ENCODE data around the gene ADPRHL1.
A peak's percentile ranks its signal among the peaks of the same experiment; 100 is the strongest.

Gene ADPRHL1

DNA sequence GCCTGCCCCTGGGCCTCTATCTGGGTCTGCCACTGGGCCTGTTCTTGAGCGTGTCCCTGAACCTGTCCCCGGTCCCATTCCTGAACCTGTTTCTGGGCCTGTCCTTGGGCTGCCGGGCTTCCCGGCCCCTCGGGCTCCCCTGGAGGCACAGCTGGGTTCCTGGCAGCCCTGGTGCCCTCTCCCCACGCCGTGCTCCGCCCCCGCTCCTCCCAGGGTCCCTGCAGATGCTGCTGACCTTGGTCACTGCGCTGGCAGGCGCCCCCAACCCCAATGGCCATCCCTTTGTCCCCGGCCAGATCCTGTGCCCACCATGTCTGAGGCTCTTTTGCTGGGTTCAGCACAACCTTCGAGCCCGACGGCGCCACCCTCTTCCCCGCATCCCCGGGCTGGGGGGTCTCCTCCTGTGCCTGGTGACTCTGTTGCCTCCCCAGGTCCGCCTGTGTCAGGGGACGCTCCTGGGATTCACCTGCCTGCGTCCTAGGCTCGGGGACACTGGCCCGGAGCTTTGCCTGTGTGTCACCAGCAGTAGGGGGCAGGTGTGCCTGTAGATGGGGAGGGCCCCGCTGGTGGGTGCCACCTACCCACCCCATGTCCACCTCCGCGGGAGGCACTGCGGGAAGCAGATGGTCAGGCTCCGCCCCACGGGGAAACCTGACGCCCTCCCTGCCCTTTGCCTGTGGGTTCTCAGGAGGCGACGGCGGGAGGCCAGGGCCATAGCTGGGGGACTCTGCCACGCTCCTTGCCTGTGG, 48.4 kb downstream of the ADPRHL1 start:
- TF ChIP-seq, protein P1, sequence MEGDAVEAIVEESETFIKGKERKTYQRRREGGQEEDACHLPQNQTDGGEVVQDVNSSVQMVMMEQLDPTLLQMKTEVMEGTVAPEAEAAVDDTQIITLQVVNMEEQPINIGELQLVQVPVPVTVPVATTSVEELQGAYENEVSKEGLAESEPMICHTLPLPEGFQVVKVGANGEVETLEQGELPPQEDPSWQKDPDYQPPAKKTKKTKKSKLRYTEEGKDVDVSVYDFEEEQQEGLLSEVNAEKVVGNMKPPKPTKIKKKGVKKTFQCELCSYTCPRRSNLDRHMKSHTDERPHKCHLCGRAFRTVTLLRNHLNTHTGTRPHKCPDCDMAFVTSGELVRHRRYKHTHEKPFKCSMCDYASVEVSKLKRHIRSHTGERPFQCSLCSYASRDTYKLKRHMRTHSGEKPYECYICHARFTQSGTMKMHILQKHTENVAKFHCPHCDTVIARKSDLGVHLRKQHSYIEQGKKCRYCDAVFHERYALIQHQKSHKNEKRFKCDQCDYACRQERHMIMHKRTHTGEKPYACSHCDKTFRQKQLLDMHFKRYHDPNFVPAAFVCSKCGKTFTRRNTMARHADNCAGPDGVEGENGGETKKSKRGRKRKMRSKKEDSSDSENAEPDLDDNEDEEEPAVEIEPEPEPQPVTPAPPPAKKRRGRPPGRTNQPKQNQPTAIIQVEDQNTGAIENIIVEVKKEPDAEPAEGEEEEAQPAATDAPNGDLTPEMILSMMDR (IDR thresholded peaks at IDR 0.05) = no peak
- TF ChIP-seq ZFX (IDR thresholded peaks at IDR 0.05; ENCODE audit: borderline replicate concordance) = no peak
- H3K27ac ChIP-seq = no peak overlapping the region

DNA sequence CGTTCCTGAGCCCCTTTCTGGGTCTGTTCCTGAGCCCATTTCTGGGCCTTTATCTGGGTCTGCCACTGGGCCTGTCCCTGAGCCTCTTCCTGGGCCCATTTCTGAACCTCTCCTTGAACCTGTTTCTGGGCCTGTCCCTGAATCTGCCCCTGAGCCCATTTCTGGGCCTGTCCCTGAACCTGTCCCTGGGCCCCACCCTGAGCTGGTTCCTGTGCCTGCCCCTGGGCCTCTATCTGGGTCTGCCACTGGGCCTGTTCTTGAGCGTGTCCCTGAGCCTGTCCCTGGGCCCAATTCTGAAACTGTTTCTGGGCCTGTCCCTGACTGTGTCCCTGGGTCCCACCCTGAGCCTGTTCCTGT, 48.9 kb downstream of the ADPRHL1 start:
- TF ChIP-seq ZFX (IDR thresholded peaks at IDR 0.05; ENCODE audit: borderline replicate concordance) = no peak
- H3K27ac ChIP-seq = no peak overlapping the region

DNA sequence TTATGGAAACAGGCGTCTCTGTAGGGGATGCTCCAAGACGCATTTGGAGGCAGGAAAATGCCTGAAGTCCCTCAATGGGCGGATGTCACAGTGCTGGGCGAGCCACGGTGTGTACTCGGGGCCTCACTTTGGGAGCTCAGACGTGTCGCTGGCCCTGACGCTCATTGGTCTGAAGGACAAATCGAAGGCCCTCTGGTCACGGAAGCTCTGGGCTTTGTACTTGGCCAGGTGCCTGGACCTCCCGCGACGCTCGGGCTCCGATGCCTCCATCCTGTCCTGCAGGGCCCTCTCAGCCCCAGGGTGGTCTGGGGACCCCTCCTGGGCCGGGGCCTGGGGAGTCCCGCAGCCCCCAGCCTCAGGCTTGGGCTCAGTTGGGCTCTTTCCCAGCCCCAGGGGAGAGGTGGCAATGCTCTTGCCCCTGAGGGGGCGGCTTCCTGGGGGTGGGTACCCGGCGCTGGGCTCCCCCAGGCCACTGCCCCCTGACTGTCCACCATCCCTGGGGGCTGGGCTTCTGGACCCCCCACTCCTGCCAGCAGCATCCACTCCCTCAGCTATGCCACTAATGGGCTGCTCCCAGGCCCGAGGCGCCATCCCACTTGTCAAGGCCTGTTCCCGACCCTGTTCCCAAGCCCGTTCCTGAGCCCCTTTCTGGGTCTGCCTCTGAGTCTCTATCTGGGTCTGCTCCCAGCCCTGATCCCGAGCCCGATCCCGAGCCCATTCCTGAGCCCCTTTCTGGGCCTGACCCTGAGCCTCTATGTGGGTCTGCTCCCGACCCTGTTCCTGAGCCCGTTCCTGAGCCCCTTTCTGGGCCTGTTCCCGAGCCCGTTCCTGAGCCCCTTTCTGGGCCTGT, 49.8 kb downstream of the ADPRHL1 start:
- TF ChIP-seq ZFX (IDR thresholded peaks at IDR 0.05; ENCODE audit: borderline replicate concordance) = no peak
- TF ChIP-seq, protein P1 (IDR thresholded peaks at IDR 0.05) = no peak
- no peak overlapping the region for H3K27ac ChIP-seq

DNA sequence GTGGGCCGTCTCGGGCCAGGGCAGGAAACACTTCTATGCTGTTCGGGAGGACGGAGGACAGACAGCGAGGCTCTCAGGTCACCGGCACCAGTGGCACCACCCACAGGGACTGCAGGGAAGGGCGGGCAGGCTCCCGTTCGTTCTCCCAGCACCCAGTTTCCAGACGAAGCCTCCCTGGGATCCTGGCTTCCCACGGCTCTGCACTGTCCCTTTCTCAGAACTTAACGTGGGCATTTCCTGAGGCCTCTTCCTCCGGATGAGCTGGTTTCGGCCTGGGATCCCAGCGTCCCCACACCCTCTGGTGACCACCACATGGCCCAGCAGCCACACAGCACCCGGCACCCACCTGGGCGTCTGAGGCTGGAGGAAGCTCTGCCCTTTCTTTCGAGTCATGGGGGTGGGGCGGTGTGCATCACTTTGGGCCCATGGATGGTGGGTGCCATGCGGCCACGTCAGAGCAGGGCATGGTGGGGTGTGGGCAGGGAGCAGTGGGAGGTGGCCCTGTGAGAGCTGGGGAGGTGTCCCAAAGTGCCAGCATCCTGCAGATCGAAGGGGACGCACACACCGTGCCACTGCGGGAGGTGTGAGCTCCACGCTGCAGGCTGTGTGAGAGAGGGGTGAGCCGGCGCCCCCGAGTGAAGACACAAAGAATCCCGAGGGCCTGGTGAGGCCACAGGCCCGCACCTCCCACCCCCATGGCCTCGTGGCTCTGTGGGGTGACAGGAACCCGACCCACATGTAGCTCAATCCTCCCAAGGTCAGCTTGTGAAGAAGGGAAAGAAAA, 50.6 kb downstream of the ADPRHL1 start:
- no peak overlapping the region for H3K27ac ChIP-seq
- TF ChIP-seq, protein P1 (IDR thresholded peaks at IDR 0.05) = no peak
- no peak for TF ChIP-seq ZFX (IDR thresholded peaks at IDR 0.05; ENCODE audit: borderline replicate concordance)

DNA sequence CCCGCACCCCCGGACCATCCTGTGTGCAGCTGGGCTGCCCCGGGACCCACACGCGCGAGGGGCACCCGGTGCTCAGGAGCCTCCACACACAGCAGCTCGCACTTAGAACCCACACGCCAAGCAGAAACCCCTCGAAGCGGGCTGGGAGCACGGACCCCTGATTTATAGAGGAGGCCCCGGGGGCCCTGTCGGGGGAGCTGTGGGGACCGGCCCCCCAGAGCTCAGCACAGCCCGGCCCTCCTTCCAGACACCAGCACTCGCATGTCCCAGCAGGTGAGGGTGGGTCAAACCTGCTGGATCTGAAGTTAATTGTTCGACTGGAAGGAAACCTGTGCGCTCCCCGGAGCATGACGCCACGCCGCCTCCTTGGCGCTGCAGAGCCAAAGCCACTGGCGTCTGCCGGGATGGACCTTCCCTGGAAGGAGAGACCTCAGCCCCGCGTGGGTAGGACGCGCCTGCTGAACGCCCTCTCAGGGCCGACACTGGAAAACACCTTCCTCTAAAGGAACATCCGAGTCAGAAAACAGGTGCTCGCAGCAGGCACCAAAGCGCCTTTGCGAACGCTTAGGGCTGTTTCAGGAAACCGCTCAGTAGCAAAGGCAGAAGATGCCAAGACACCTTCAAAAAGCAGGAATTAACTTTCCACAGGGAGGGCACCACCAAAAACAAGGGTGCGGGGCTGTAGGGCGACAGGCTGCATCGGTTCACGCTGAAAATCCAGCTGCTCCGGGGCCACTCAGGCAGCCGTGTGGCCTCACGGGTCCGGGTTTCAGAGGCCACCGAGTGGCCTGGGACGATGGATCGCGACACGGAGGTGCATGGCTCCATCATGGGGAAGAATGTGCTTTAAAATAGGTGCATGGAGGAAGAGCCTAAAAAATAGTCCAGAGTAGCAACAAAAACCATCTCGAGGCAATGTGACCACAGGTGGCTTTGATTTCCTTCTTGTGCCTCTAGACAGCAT, 51.6 kb downstream of the ADPRHL1 start:
- no peak overlapping the region for H3K27ac ChIP-seq

DNA sequence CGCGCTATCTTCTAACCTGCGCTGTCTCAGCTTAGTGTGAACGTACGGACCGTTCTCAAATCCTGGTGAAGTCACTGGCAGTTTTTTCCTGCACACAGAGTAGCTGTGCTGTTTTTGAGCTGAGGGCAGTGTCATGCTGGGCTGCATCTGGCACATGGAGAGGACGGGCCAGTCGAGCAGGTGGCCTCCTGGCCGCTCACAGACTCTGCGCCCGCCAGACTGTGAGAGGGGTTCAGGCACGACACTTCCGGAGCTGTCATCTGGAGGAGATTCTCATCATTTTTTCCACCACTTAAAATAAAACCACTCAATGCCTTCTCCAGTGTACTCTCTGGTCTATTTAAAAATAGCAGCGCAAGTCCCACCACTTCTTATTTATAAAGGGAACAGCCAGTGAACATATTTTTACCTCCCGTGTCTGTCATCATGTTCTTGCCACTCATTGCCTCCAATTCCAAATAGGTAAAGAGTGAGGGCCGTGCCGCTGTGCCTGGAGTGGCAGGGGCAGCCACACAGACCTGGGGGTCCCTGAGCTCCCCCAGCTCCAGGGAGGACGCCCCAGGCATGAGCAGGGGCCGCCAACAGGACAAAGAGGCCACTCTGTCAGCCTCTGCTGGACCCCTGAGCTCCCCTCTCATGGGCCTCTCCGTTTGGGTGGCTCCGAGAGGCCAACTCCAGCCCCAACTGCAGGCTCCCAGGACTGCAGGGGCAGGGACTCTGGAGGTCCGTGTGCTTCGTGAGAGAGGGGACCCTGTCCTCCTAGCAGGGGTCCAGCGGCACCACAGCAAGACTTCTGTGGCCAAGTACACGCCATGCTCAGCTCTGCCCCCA, 52.5 kb downstream of the ADPRHL1 start:
- H3K27ac ChIP-seq = no peak overlapping the region
- no peak for TF ChIP-seq ZFX (IDR thresholded peaks at IDR 0.05; ENCODE audit: borderline replicate concordance)

More for the DNA sequence above, 51.6 kb downstream of the ADPRHL1 start:
- TF ChIP-seq, protein P1 (IDR thresholded peaks at IDR 0.05) = peak; percentile 28
- no peak for TF ChIP-seq ZFX (IDR thresholded peaks at IDR 0.05; ENCODE audit: borderline replicate concordance)

DNA sequence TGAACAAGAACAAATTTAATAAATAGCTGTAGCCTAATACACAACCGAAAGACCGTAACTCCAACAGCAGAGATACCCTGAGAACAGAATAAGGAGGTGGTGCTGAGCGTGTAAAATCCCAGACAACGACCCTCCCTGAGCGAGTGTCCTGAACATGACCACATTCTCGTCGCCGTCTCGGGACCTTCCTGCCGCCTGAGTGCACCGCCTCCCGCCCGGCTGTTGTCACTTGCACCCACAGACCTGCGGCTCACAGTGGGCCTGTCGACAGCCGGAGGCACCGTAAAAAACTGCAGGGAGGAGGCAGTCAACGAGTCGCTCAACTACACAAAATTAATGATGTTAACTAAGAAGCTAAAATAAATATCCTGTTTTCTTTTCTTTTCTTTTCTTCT, 53.5 kb downstream of the ADPRHL1 start:
- H3K27ac ChIP-seq = no peak overlapping the region
- TF ChIP-seq, protein P1 (IDR thresholded peaks at IDR 0.05) = no peak
- TF ChIP-seq ZFX (IDR thresholded peaks at IDR 0.05; ENCODE audit: borderline replicate concordance) = no peak

All from 22Rv1 (cell line).